Parathyroid adenoma (tissue), 2 donors: ENCODE data around the gene EPHB2.
"Not testable (repeated sequence)": the region's sequence is repeated elsewhere in the genome, so short reads cannot be mapped to it uniquely, and the experiment has no call there.

ENCODE experiments used
- H2AFZ ChIP-seq: fragments of 300-600 bp; sonication (generic); one replicate; pipeline ENCODE4 v1.7.0; 2017; ENCODE audit warnings: antibody characterized with exemption, mild to moderate bottlenecking
- H3K27ac ChIP-seq: fragments of 300-600 bp; sonication (generic); one replicate; pipeline ENCODE4 v1.7.0; 2017
- H3K27me3 ChIP-seq: fragments of 300-600 bp; sonication (generic); one replicate; pipeline ENCODE4 v1.7.0; 2017; ENCODE audit warnings: low read length; ENCODE audit not compliant: control insufficient read depth, insufficient read depth
- H3K36me3 ChIP-seq: fragments of 300-600 bp; sonication (generic); one replicate; pipeline ENCODE4 v1.7.0; 2017; ENCODE audit warnings: low read length; ENCODE audit not compliant: control insufficient read depth, insufficient read depth
- H3K4me1 ChIP-seq: fragments of 300-600 bp; sonication (generic); one replicate; pipeline ENCODE4 v1.7.0; 2017; ENCODE audit warnings: control low read depth
- H3K4me2 ChIP-seq: fragments of 300-600 bp; sonication (generic); one replicate; pipeline ENCODE4 v1.7.0; 2017; ENCODE audit warnings: low read length
- H3K4me3 ChIP-seq: fragments of 300-600 bp; sonication (generic); one replicate; pipeline ENCODE4 v1.7.0; 2017; ENCODE audit warnings: low read depth, low read length
- H3K79me2 ChIP-seq: fragments of 300-600 bp; sonication (generic); one replicate; pipeline ENCODE4 v1.7.0; 2017; ENCODE audit warnings: control low read depth
- H3K9ac ChIP-seq: fragments of 300-600 bp; sonication (generic); one replicate; pipeline ENCODE4 v1.7.0; 2017; ENCODE audit warnings: mild to moderate bottlenecking
- H3K9me3 ChIP-seq: fragments of 300-600 bp; sonication (generic); one replicate; pipeline ENCODE4 v1.7.0; 2017; ENCODE audit warnings: low read length; ENCODE audit not compliant: control insufficient read depth
- CTCF ChIP-seq: fragments of 300-600 bp; sonication (generic); IDR thresholded peaks from one replicate; pipeline ENCODE4 v1.7.0; 2017; ENCODE audit warnings: antibody characterized with exemption, mild to moderate bottlenecking
- donor health status: primary hyperparathyroidism.

EPHB2 gene

DNA sequence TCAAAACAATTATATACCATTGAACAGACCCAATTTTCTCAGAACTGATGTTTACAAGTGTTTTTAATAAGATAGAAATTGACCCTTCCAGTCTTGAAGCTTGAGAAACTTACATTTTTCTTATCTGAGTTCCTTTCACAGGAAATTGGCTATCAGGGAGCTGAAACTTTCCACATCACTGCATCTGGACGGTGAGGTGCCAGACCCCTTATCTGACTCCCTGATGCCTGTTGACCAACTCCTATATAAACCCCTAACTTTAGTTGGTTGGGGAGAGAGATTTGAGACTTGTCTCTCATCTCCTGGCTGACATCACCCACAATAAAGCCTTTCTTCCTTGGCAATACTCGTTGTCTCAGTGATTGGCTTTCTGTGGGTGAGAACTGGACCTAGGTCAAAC lies 230.6 kb downstream of the EPHB2 start:
- no peaks in the 10 kb centered on the region for H3K4me1 ChIP-seq

DNA sequence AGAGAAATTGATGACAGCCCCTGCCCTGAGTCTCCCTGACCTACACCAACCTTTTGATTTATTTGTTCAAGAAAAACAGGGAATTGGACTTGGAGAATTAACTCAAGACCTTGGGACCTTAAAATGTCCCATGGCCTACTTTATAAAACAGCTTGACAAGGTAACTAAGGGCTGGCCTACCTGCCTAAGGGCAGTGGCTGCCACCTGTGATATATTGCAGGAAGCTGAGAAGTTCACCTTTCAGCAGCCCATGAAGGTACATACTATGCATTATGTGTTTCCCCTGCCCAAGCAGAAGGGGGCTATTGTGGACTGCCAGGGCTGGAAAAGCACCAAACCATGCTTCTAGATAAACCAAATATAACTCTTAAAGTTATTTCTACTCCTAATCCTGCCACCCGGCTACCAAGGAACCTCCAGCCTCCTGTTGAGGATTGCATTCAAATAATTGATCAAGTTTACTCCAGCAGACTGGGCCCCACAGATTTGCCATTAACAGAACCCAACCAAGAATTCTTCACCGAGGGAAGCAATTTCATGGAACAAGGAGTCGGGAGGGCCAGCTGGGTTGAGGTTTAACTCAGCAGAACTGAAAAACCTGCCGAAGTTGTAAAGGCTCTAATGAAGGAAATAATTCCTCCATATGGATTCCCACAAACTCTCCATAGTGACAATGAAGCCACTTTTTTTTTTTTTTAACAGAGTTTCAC lies 233.9 kb downstream of the EPHB2 start:
- H3K4me3 ChIP-seq: no peak overlapping the region
- H3K9ac ChIP-seq: no peak overlapping the region
- no peaks in the 10 kb centered on the region for H3K9me3 ChIP-seq
- no peaks in the 10 kb centered on the region for H3K79me2 ChIP-seq
- H3K27me3 ChIP-seq: no peaks in the 10 kb centered on the region
- H2AFZ ChIP-seq: no peak overlapping the region
- no peak overlapping the region for H3K4me2 ChIP-seq
- H3K27ac ChIP-seq: no peak overlapping the region
- no peaks in the 10 kb centered on the region for H3K36me3 ChIP-seq
- no peak for TF ChIP-seq CTCF
- no peaks in the 10 kb centered on the region for H3K4me1 ChIP-seq

More for the DNA sequence above, 230.6 kb downstream of the EPHB2 start:
- Histone ChIP-seq H3K9ac (no peak overlapping the region), H3K79me2 (no peaks in the 10 kb centered on the region), H3K27ac (no peak overlapping the region), H3K4me3 (no peak overlapping the region), H3K4me2 (no peak overlapping the region), H3K36me3 (no peaks in the 10 kb centered on the region), H2AFZ (no peak overlapping the region), H3K9me3 (no peaks in the 10 kb centered on the region), H3K27me3 (no peaks in the 10 kb centered on the region)
- TF ChIP-seq CTCF: no peak

DNA sequence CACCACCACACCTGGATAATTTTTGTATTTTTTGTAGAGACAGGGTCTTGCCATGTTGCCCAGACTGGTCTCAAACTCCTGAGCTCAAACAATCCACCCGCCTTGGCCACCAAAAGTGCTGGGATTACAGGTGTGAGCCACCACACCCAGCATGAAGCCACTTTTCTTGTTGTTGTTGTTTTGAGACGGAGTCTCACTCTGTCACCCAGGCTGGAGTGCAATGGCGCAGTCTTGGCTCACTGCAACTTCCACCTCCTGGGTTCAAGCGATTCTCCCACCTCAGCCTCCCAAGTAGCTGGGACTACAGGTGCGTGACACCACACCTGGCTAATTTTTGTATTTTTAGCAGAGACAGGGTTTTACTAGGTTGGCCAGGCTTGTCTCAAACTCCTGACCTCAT lies 234.5 kb downstream of the EPHB2 start:
- H3K9me3 ChIP-seq, H3K27me3 ChIP-seq, H3K4me3 ChIP-seq, H3K27ac ChIP-seq, H3K4me2 ChIP-seq, H2AFZ ChIP-seq, H3K79me2 ChIP-seq, H3K4me1 ChIP-seq, H3K36me3 ChIP-seq, H3K9ac ChIP-seq: not testable (repeated sequence)

- H3K9ac ChIP-seq: no peak overlapping the region
- no peak overlapping the region for H3K27ac ChIP-seq
- H3K27me3 ChIP-seq: no peaks in the 10 kb centered on the region
- no peak overlapping the region for H3K4me3 ChIP-seq
- H3K9me3 ChIP-seq: no peaks in the 10 kb centered on the region
- no peaks in the 10 kb centered on the region for H3K4me1 ChIP-seq
- TF ChIP-seq CTCF: no peak
- no peaks in the 10 kb centered on the region for H3K79me2 ChIP-seq
- H2AFZ ChIP-seq: no peak overlapping the region
- no peak overlapping the region for H3K4me2 ChIP-seq
- H3K36me3 ChIP-seq: no peaks in the 10 kb centered on the region
These were observed 239.2 kb downstream of the EPHB2 start for GRCh38 chr1:22949822-22950331.

DNA sequence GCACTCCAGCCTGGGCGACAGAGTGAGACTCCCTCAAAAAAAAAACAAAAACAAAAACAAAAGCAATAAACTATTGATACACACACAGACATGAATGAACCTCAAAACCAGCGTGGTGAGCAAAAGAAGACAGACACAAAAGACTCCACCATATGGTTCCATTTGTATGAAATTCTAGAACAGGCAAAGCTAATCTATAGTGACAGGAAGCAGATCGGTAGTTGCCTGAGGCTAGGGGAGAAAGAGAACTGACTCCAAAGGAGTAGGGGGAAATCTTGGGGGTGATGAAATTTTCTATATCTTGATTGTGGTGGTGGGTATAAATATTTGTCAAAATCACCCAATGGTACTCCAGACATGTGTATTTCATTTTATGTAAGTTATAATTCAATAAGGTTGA lies 241.2 kb downstream of the EPHB2 start:
- Histone ChIP-seq H2AFZ (no peak overlapping the region), H3K4me3 (no peak overlapping the region), H3K27ac (no peak overlapping the region), H3K4me2 (no peak overlapping the region), H3K9ac (no peak overlapping the region), H3K36me3 (no peaks in the 10 kb centered on the region), H3K79me2 (no peaks in the 10 kb centered on the region), H3K27me3 (no peaks in the 10 kb centered on the region), H3K4me1 (no peaks in the 10 kb centered on the region), H3K9me3 (no peaks in the 10 kb centered on the region)
- TF ChIP-seq CTCF: no peak
